GM12892 (cell line): ENCODE data around the gene VWA5B1.

Source experiments
- DNase-seq: peaks from one replicate; pipeline ENCODE4 v3.0.0; 2011; ENCODE audit not compliant: insufficient read length
- FAIRE-seq: peaks from 2 replicates; lab custom pipeline; 2011; peaks lifted over from hg19 to GRCh38; lab: Jason Lieb, UNC
- POLR2A ChIP-seq: IDR thresholded peaks from 2 replicates; pipeline ENCODE4 v1.6.1; 2011; ENCODE audit warnings: low read depth, low read length, control low read depth
- POLR2AphosphoS5 ChIP-seq: IDR thresholded peaks from 2 replicates; pipeline ENCODE4 v1.6.1; 2011; ENCODE audit warnings: low read depth, low read length, control low read depth
- TAF1 ChIP-seq: IDR thresholded peaks from 2 replicates; pipeline ENCODE4 v1.6.1; 2011; ENCODE audit warnings: low read depth, mild to moderate bottlenecking, control low read depth, low read length, borderline replicate concordance

The VWA5B1 gene

GRCh38 chr1:20403423-20404145, 112.9 kb downstream of the VWA5B1 start:
- no peak for DNase-seq
- FAIRE-seq: no peak
- no peak for TF ChIP-seq TAF1
- TF ChIP-seq POLR2AphosphoS5: no peak
- TF ChIP-seq POLR2A: no peak

- DNase-seq (no peak), FAIRE-seq (no peak)
- TF ChIP-seq POLR2A (no peak), POLR2AphosphoS5 (no peak), TAF1 (no peak)
Observed at GRCh38 chr1:20404466-20404865, 113.8 kb downstream of the VWA5B1 start.
